ENCODE measurements around the gene MAN2C1.

GRCh38 chr15:75335705-75336355 lies 32.6 kb downstream of the MAN2C1 start, which contains the start of gene COMMD4:
- TF ChIP-seq POLR2A (IDR thresholded peaks at IDR 0.05): peak; percentile 18 to 57 (median 32)
- no peak for TF ChIP-seq CTCF (IDR thresholded peaks at IDR 0.05)

Measured in body of pancreas (tissue), 4 donors.